COLO829 (cell line): Measurements from ENCODE around the gene CDK9.

Experiments used
- DNase-seq: peaks from one replicate; pipeline ENCODE4 v3.0.0; 2012; ENCODE audit warnings: low spot score

Gene CDK9

GRCh38 chr9:127803507-127804352, 17.9 kb downstream of the CDK9 start:
- peak; percentile 39 for DNase-seq

- DNase-seq, result peak; percentile 36
These were observed 19.8 kb downstream of the CDK9 start for GRCh38 chr9:127805620-127806019.

GRCh38 chr9:127806871-127807270, 21.0 kb downstream of the CDK9 start:
- DNase-seq, result no peak

GRCh38 chr9:127808347-127809001, 22.6 kb downstream of the CDK9 start:
- no peak for DNase-seq

- DNase-seq, result no peak
These were observed 23.2 kb downstream of the CDK9 start for GRCh38 chr9:127809002-127809539.

- DNase-seq, result peak; percentile 46
These were observed 23.9 kb downstream of the CDK9 start for GRCh38 chr9:127809540-127810377.

GRCh38 chr9:127810378-127811187, 24.7 kb downstream of the CDK9 start:
- no peak for DNase-seq

GRCh38 chr9:127812011-127812410, 26.2 kb downstream of the CDK9 start:
- no peak for DNase-seq

GRCh38 chr9:127812936-127813675, 27.3 kb downstream of the CDK9 start:
- DNase-seq, result no peak

- DNase-seq, result no peak
These were observed 27.9 kb downstream of the CDK9 start for GRCh38 chr9:127813686-127814226.

GRCh38 chr9:127814619-127815511, 29.0 kb downstream of the CDK9 start:
- no peak for DNase-seq

- DNase-seq, result no peak
These were observed 29.9 kb downstream of the CDK9 start for GRCh38 chr9:127815512-127816361.

- DNase-seq, result no peak
These were observed 30.5 kb downstream of the CDK9 start for GRCh38 chr9:127816362-127816725.

- DNase-seq, result no peak
These were observed 30.9 kb downstream of the CDK9 start for GRCh38 chr9:127816728-127817127.

- no peak for DNase-seq
These were observed 32.1 kb downstream of the CDK9 start for GRCh38 chr9:127817881-127818434.

- no peak for DNase-seq
These were observed 32.7 kb downstream of the CDK9 start for GRCh38 chr9:127818574-127818973.

- no peak for DNase-seq
These were observed 36.3 kb downstream of the CDK9 start for GRCh38 chr9:127822108-127822507.
